Right atrium auricular region (tissue), 2 donors: ENCODE data around the gene ENTHD1. TPM values are rescaled to one million over a fixed set of nuclear protein-coding genes. Genes with fewer than 3 reads are reported as not detected.
A peak's percentile ranks its signal among the peaks of the same experiment; 100 is the strongest.

Source experiments
- DNase-seq: peaks from one replicate; pipeline ENCODE4 v3.0.0-alpha.2; 2019; ENCODE audit warnings: low spot score
- H3K27ac ChIP-seq, 2 donors: fragments of 200-600 bp; sonication (generic); 1 replicate in 1 of 2; 2 replicates in 1 of 2; pipeline ENCODE4 v1.5.1; 2016 to 2019
- H3K27me3 ChIP-seq, 2 donors: fragments of 200-600 bp; sonication (generic); one replicate each; pipeline versions ENCODE4 v1.5.1 to v1.6.0; 2017 to 2019
- H3K36me3 ChIP-seq: fragments of 200-600 bp; sonication (generic); one replicate; pipeline ENCODE4 v1.5.1; 2016
- H3K4me1 ChIP-seq, 2 donors: fragments of 200-600 bp; sonication (generic); one replicate each; pipeline versions ENCODE4 v1.5.1 to v1.6.0; 2017 to 2019
- H3K4me3 ChIP-seq, 2 donors: fragments of 200-600 bp; sonication (generic); 1 replicate in 1 of 2; 2 replicates in 1 of 2; pipeline ENCODE4 v1.5.1; 2017 to 2019; ENCODE audit warnings: mild to moderate bottlenecking in 1 of 2, moderate library complexity in 1 of 2
- H3K9me3 ChIP-seq, 2 donors: fragments of 200-600 bp; sonication (generic); one replicate each; pipeline ENCODE4 v1.5.1; 2019
- total RNA-seq, 2 donors: library from RNA; depleted of rRNA; stranded (reverse); fragments of >200 nt; gene quantifications; one replicate each; pipeline ENCODE4 v1.1.0, GENCODE V29; 2016
- TF ChIP-seq, protein P1 (sequence below), 2 donors: fragments of 200-600 bp; sonication (generic); IDR thresholded peaks; one replicate each; pipeline ENCODE4 v1.5.1; 2019; ENCODE audit warnings: antibody characterized with exemption in 2 of 2

The ENTHD1 gene
- total RNA-seq, 2 donors from 2014 or later = not detected

DNA sequence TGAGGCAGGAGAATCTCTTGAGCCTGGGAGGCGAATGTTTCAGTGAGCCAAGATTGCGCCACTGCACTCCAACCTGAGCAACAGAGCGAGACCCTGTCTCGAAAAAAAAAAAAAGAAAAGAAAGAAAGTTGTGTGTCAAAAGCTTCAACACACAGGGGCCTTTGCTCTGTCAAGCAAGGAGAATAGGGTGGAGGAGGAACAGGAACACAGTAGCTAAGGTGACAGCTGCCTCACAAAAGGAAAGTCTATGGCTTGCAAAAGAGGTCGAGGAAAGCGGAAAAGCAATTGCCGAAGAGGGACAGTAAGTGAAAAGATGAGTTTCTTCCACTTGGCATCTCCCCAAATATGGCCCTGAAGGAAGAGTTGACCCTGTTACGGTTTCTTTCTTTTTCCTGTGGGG lies 40.2 kb upstream of the ENTHD1 start:
- no peaks in the 10 kb centered on the region for H3K27me3 ChIP-seq
- TF ChIP-seq, protein P1, sequence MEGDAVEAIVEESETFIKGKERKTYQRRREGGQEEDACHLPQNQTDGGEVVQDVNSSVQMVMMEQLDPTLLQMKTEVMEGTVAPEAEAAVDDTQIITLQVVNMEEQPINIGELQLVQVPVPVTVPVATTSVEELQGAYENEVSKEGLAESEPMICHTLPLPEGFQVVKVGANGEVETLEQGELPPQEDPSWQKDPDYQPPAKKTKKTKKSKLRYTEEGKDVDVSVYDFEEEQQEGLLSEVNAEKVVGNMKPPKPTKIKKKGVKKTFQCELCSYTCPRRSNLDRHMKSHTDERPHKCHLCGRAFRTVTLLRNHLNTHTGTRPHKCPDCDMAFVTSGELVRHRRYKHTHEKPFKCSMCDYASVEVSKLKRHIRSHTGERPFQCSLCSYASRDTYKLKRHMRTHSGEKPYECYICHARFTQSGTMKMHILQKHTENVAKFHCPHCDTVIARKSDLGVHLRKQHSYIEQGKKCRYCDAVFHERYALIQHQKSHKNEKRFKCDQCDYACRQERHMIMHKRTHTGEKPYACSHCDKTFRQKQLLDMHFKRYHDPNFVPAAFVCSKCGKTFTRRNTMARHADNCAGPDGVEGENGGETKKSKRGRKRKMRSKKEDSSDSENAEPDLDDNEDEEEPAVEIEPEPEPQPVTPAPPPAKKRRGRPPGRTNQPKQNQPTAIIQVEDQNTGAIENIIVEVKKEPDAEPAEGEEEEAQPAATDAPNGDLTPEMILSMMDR (IDR thresholded peaks at IDR 0.05) = no peak
- no peak overlapping the region for H3K27ac ChIP-seq
- no peak for DNase-seq
- H3K9me3 ChIP-seq = no peaks in the 10 kb centered on the region
- H3K4me3 ChIP-seq = no peak overlapping the region
- H3K36me3 ChIP-seq = no peaks in the 10 kb centered on the region
- H3K4me1 ChIP-seq = no peaks in the 10 kb centered on the region

DNA sequence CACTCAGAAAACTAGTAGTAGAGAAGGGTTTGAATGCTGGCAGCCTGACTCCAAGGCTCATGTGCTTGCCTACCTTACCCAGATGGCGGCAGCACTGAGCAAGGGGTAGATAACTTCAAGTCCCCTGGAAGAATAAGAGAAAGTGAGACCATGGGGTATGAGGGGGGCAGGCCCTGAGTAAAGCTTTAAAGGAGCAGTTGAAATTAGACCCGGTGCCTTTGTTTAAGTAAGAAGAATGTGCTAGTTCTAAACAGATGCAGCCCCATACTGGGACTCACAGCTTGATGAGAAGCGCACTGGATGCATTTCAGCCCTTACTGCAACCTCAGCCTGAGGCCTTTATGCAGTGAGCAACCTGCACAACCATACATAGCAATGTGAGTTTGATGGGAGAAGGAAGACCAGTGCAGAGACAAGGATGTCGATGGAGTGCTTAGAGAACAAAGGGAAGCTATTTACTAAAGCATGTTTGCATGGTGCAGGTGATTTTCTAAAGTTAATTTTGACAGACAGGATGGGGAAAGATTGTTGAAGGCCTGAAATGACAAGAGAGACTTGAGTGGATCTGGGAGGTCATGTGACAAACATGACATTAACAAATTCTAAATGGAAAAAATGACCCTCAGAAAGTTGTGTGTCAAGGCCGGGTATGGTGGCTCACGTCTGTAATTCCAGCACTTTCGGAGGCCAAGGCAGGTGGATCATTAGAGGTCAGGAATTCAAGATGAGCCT lies 39.5 kb upstream of the ENTHD1 start:
- TF ChIP-seq, protein P1 (IDR thresholded peaks at IDR 0.05) = peak in 1 of 2 donors; percentile 60
- H3K4me1 ChIP-seq = no peaks in the 10 kb centered on the region
- H3K36me3 ChIP-seq = no peaks in the 10 kb centered on the region
- no peak overlapping the region for H3K27ac ChIP-seq
- H3K4me3 ChIP-seq = no peak overlapping the region
- no peaks in the 10 kb centered on the region for H3K9me3 ChIP-seq
- no peak for DNase-seq
- H3K27me3 ChIP-seq = no peaks in the 10 kb centered on the region

DNA sequence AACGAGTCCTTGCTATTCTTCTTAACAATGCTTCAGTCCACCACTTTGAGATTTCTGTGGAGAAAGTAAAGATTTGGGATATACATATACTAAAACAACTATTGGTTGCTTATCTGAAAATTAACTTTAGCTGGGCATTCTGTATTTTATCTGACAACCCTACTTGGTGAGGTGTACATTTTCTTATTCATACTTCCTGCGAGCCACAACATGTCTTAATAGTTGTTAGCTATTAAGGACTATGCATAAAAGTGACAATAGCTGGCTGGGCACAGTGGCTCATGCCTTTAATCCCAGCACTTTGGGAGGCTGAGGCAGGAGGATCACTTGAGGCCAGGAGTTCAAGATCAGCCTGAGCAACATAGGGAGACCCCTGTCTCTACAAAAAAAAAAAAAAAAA lies 38.6 kb upstream of the ENTHD1 start:
- no peaks in the 10 kb centered on the region for H3K9me3 ChIP-seq
- no peaks in the 10 kb centered on the region for H3K27me3 ChIP-seq
- no peak for DNase-seq
- no peak overlapping the region for H3K27ac ChIP-seq
- TF ChIP-seq, protein P1 (IDR thresholded peaks at IDR 0.05) = no peak
- no peaks in the 10 kb centered on the region for H3K4me1 ChIP-seq
- no peak overlapping the region for H3K4me3 ChIP-seq
- no peaks in the 10 kb centered on the region for H3K36me3 ChIP-seq

DNA sequence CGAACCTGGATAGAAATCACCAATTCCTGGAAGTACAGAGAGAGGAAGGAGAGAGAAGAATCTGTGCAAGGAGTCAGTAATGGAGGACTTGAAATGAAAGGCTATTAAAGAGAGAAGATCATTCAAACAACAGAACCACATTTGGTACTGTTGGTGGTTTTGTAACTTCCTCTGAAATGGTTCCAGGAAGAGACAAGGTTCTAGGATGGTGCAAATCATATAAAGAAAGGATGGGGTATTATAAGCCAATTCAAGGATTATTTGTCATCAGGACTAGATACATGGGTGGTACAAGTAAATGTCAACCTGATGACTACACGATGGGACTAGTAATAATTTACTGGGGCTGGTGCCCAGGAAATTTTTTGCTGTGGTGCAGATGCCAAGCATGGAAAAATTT lies 37.7 kb upstream of the ENTHD1 start:
- H3K4me1 ChIP-seq = no peaks in the 10 kb centered on the region
- no peaks in the 10 kb centered on the region for H3K27me3 ChIP-seq
- H3K9me3 ChIP-seq = no peaks in the 10 kb centered on the region
- H3K36me3 ChIP-seq = no peaks in the 10 kb centered on the region
- H3K27ac ChIP-seq = no peak overlapping the region
- no peak for DNase-seq
- H3K4me3 ChIP-seq = no peak overlapping the region
- TF ChIP-seq, protein P1 (IDR thresholded peaks at IDR 0.05) = no peak

DNA sequence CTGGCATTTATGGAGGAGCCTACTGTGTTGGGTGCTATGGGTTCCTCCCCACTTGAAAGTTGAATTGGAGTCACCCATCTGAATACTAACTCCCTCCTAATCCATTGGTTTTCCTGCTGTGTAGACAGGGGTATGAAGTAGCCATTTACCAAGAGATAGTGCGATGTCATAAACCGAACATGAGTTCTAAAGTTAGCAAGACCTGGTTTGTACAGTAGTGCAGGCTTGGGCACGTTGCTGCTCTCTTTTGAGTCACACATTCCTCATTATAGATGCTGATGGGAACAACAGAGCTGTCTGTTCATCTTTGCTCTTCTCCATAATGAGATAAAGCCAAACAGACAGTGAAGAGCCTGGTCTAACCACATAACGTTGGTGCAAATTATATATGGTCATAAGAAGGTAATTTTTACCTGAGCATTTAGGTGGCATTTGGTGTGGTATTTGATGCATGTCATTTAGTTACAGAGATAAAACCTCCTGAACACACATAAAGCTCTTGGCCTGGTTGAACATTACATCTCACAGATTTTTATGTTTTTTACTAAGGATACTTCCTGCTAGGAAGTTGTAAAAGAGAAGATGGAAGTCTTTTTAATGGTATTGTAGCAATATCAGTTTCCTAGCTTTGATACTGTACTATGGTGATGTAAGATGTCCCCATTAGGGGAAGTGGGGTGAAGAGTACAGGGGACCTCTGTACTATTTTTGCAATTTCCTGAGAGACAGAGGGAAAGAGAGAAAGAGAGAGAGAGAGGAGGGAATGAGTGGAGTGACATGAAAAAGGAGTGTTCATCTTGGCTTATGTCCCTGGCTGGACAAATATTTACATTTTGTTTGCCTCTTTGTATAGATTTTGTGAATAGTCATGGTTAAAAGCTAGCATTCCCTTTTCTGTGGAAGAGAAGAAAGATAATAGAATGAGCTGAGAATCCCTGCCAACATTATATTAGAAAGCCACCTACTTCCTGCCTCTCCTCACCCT lies 35.3 kb upstream of the ENTHD1 start:
- TF ChIP-seq, protein P1 (IDR thresholded peaks at IDR 0.05) = no peak
- H3K27me3 ChIP-seq = no peaks in the 10 kb centered on the region

More for the DNA sequence above, 35.3 kb upstream of the ENTHD1 start:
- Histone ChIP-seq H3K9me3 (no peaks in the 10 kb centered on the region), H3K4me3 (no peak overlapping the region), H3K27ac (no peak overlapping the region), H3K36me3 (no peaks in the 10 kb centered on the region), H3K4me1 (no peaks in the 10 kb centered on the region)
- no peak for DNase-seq
